Measurements from ENCODE around the gene AP1S1. TPM values are rescaled to one million over a fixed set of nuclear protein-coding genes. Genes with fewer than 3 reads are reported as not detected.
A peak's percentile ranks its signal among the peaks of the same experiment; 100 is the strongest.

AP1S1 gene
- total RNA-seq, 4 donors from 2014 or later: 28.2 to 44.4 (median 35.5) TPM

- H3K4me3 ChIP-seq: no peak overlapping the region
- no peaks in the 10 kb centered on the region for H3K27me3 ChIP-seq
- intact Hi-C loops (cut with DNase I): no loop called here
- WGBS: 43% methylated on average over 7 of the region's 7 CpGs
- DNase-seq (ENCODE audit: extremely low spot score): no peak
- H3K9me3 ChIP-seq: no peaks in the 10 kb centered on the region
- H3K36me3 ChIP-seq: no peaks in the 10 kb centered on the region
- TF ChIP-seq POLR2AphosphoS5 (IDR thresholded peaks at IDR 0.05) (no peak), POLR2A (IDR thresholded peaks at IDR 0.05; ENCODE audit: low read depth) (no peak), EP300 (IDR thresholded peaks at IDR 0.05) (no peak)
- TF ChIP-seq, protein P1, sequence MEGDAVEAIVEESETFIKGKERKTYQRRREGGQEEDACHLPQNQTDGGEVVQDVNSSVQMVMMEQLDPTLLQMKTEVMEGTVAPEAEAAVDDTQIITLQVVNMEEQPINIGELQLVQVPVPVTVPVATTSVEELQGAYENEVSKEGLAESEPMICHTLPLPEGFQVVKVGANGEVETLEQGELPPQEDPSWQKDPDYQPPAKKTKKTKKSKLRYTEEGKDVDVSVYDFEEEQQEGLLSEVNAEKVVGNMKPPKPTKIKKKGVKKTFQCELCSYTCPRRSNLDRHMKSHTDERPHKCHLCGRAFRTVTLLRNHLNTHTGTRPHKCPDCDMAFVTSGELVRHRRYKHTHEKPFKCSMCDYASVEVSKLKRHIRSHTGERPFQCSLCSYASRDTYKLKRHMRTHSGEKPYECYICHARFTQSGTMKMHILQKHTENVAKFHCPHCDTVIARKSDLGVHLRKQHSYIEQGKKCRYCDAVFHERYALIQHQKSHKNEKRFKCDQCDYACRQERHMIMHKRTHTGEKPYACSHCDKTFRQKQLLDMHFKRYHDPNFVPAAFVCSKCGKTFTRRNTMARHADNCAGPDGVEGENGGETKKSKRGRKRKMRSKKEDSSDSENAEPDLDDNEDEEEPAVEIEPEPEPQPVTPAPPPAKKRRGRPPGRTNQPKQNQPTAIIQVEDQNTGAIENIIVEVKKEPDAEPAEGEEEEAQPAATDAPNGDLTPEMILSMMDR (IDR thresholded peaks at IDR 0.05): no peak
- peak overlapping the region in 3 of 4 donors; percentile 29 to 52 (median 41) for H3K27ac ChIP-seq (replicated peaks in 1 of 4)
- peaks cover 56 to 64% (median 61%) of the 10 kb centered on the region in 4 donors for H3K4me1 ChIP-seq
Measured at GRCh38 chr7:101124376-101125056, 29.8 kb upstream of the AP1S1 start.

DNA sequence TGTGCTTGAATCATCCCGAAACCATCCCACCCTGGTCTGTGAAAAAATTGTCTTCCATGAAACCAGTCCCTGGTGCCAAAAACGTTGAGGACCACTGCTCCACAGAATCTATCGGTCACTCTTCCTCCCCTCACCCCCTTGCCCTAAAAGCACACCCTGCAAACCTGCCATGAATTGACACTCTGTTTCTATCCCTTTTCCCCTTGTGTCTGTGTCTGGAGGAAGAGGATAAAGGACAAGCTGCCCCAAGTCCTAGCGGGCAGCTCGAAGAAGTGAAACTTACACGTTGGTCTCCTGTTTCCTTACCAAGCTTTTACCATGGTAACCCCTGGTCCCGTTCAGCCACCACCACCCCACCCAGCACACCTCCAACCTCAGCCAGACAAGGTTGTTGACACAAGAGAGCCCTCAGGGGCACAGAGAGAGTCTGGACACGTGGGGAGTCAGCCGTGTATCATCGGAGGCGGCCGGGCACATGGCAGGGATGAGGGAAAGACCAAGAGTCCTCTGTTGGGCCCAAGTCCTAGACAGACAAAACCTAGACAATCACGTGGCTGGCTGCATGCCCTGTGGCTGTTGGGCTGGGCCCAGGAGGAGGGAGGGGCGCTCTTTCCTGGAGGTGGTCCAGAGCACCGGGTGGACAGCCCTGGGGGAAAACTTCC is 28.2 kb upstream of the AP1S1 start:
- Histone ChIP-seq H3K27ac (replicated peaks in 1 of 4) (peak overlapping the region; percentile 48 to 72 (median 64)), H3K9me3 (no peaks in the 10 kb centered on the region), H3K4me3 (peak overlapping the region in 3 of 4 donors; percentile 32 to 51 (median 38)), H3K36me3 (peaks cover 0 to 11% (median 0%) of the 10 kb centered on the region in 4 donors), H3K27me3 (no peaks in the 10 kb centered on the region), H3K4me1 (peaks cover 56 to 64% (median 61%) of the 10 kb centered on the region in 4 donors)
- WGBS: 31% methylated on average over 10 of the region's 15 CpGs
- intact Hi-C loops (cut with DNase I): no loop called here
- DNase-seq (ENCODE audit: extremely low spot score): no peak
- TF ChIP-seq POLR2A (IDR thresholded peaks at IDR 0.05; ENCODE audit: low read depth) (no peak), EP300 (IDR thresholded peaks at IDR 0.05) (no peak), POLR2AphosphoS5 (IDR thresholded peaks at IDR 0.05) (no peak)
- TF ChIP-seq, protein P1 (IDR thresholded peaks at IDR 0.05): no peak

GRCh38 chr7:101126651-101127459 is 27.4 kb upstream of the AP1S1 start, which contains the start of gene SERPINE1:
Gene SERPINE1 (plus strand): TSS chr7:101127104. CDS start chr7:101128394, 1,290 bp downstream.
- WGBS: 8% methylated on average over 18 of the region's 22 CpGs
- intact Hi-C loops (cut with DNase I): no loop called here

GRCh38 chr7:101127460-101128039 is 26.7 kb upstream of the AP1S1 start:
- H3K4me1 ChIP-seq: peaks cover 44 to 52% (median 47%) of the 10 kb centered on the region in 4 donors

More at GRCh38 chr7:101126651-101127459, 27.4 kb upstream of the AP1S1 start, which contains the start of gene SERPINE1:
- peak within 1 kb of the TSS; percentile 48 to 72 (median 64) for H3K27ac ChIP-seq (replicated peaks in 1 of 4)
- peak; percentile 97 for DNase-seq (ENCODE audit: extremely low spot score)
- H3K4me1 ChIP-seq: peaks cover 51 to 59% (median 54%) of the 10 kb centered on the region in 4 donors
- no peaks in the 10 kb centered on the region for H3K9me3 ChIP-seq
- H3K27me3 ChIP-seq: no peaks in the 10 kb centered on the region
- TF ChIP-seq EP300 (IDR thresholded peaks at IDR 0.05) (no peak), POLR2AphosphoS5 (IDR thresholded peaks at IDR 0.05) (peak; percentile 73 to 85), POLR2A (IDR thresholded peaks at IDR 0.05; ENCODE audit: low read depth) (peak; percentile 54)
- TF ChIP-seq, protein P1 (IDR thresholded peaks at IDR 0.05): peak in 1 of 3 experiments; percentile 22
- H3K36me3 ChIP-seq: peaks cover 0 to 17% (median 0%) of the 10 kb centered on the region in 4 donors
- H3K4me3 ChIP-seq: peak within 1 kb of the TSS; percentile 32 to 51 (median 37)

More at GRCh38 chr7:101127460-101128039, 26.7 kb upstream of the AP1S1 start:
- DNase-seq (ENCODE audit: extremely low spot score): no peak
- TF ChIP-seq, protein P1 (IDR thresholded peaks at IDR 0.05): no peak
- TF ChIP-seq POLR2AphosphoS5 (IDR thresholded peaks at IDR 0.05): no peak
- no peak for TF ChIP-seq POLR2A (IDR thresholded peaks at IDR 0.05; ENCODE audit: low read depth)
- no peak for TF ChIP-seq EP300 (IDR thresholded peaks at IDR 0.05)
- Histone ChIP-seq H3K27me3 (no peaks in the 10 kb centered on the region), H3K36me3 (peaks cover 0 to 23% (median 0%) of the 10 kb centered on the region in 4 donors), H3K27ac (replicated peaks in 1 of 4) (peak overlapping the region in 3 of 4 donors; percentile 48 to 64 (median 63)), H3K9me3 (no peaks in the 10 kb centered on the region), H3K4me3 (peak overlapping the region; percentile 32 to 51 (median 37))
- intact Hi-C loops (cut with DNase I): no loop called here
- WGBS: 73% methylated on average over 3 of the region's 3 CpGs

Measured in esophagus muscularis mucosa (tissue), 4 donors.